Neural cell (in vitro differentiated cells): ENCODE data around the gene SDK1.

Experiments
- EP300 ChIP-seq: fragments of 450-650 bp; conservative IDR thresholded peaks from 2 replicates; pipeline ENCODE4 v1.6.1; 2014; ENCODE audit warnings: antibody characterized with exemption, mild to moderate bottlenecking, moderate library complexity; ENCODE audit not compliant: poor library complexity, severe bottlenecking
- EZH2 ChIP-seq: fragments of 200-600, 300-800 bp; shearing (Covaris generic), sonication (generic); IDR thresholded peaks from 2 replicates; pipeline ENCODE4 v1.6.1; 2014; ENCODE audit warnings: antibody characterized with exemption, low read length, borderline replicate concordance, mild to moderate bottlenecking; ENCODE audit not compliant: insufficient read depth, poor library complexity, severe bottlenecking
- MXI1 ChIP-seq: fragments of 450-650 bp; conservative IDR thresholded peaks from 2 replicates; pipeline ENCODE4 v1.6.1; 2014; ENCODE audit warnings: antibody characterized with exemption, mild to moderate bottlenecking; ENCODE audit not compliant: poor library complexity, severe bottlenecking
- POLR2AphosphoS5 ChIP-seq: IDR thresholded peaks from 2 replicates; pipeline ENCODE4 v1.6.1; 2012
- RAD21 ChIP-seq: fragments of 450-650 bp; conservative IDR thresholded peaks from 2 replicates; pipeline ENCODE4 v1.6.1; 2014; ENCODE audit warnings: antibody characterized with exemption, mild to moderate bottlenecking, moderate library complexity
- SMC3 ChIP-seq: fragments of 450-650 bp; conservative IDR thresholded peaks from 2 replicates; pipeline ENCODE4 v1.6.1; 2014; ENCODE audit warnings: antibody characterized with exemption, mild to moderate bottlenecking, moderate library complexity; ENCODE audit not compliant: poor library complexity
- TAF1 ChIP-seq: IDR thresholded peaks from 2 replicates; pipeline ENCODE4 v1.6.1; 2012; ENCODE audit warnings: low read depth
- TF ChIP-seq, protein P1 (sequence below): fragments of 450-650 bp; IDR thresholded peaks from 2 replicates; pipeline ENCODE4 v1.5.1; 2014; ENCODE audit warnings: antibody characterized with exemption, mild to moderate bottlenecking, moderate library complexity; ENCODE audit not compliant: poor library complexity, severe bottlenecking
- TF ChIP-seq, protein P2 (sequence below): IDR thresholded peaks from 2 replicates; pipeline ENCODE4 v1.6.1; 2012; ENCODE audit warnings: borderline replicate concordance

GRCh38 chr7:3757059-3757458 is 456.0 kb downstream of the SDK1 start:
- TF ChIP-seq EP300 (no peak), MXI1 (no peak), POLR2AphosphoS5 (no peak), RAD21 (no peak), TAF1 (no peak), EZH2 (no peak), SMC3 (no peak)
- TF ChIP-seq, protein P1, sequence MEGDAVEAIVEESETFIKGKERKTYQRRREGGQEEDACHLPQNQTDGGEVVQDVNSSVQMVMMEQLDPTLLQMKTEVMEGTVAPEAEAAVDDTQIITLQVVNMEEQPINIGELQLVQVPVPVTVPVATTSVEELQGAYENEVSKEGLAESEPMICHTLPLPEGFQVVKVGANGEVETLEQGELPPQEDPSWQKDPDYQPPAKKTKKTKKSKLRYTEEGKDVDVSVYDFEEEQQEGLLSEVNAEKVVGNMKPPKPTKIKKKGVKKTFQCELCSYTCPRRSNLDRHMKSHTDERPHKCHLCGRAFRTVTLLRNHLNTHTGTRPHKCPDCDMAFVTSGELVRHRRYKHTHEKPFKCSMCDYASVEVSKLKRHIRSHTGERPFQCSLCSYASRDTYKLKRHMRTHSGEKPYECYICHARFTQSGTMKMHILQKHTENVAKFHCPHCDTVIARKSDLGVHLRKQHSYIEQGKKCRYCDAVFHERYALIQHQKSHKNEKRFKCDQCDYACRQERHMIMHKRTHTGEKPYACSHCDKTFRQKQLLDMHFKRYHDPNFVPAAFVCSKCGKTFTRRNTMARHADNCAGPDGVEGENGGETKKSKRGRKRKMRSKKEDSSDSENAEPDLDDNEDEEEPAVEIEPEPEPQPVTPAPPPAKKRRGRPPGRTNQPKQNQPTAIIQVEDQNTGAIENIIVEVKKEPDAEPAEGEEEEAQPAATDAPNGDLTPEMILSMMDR, result no peak
- TF ChIP-seq, protein P2, sequence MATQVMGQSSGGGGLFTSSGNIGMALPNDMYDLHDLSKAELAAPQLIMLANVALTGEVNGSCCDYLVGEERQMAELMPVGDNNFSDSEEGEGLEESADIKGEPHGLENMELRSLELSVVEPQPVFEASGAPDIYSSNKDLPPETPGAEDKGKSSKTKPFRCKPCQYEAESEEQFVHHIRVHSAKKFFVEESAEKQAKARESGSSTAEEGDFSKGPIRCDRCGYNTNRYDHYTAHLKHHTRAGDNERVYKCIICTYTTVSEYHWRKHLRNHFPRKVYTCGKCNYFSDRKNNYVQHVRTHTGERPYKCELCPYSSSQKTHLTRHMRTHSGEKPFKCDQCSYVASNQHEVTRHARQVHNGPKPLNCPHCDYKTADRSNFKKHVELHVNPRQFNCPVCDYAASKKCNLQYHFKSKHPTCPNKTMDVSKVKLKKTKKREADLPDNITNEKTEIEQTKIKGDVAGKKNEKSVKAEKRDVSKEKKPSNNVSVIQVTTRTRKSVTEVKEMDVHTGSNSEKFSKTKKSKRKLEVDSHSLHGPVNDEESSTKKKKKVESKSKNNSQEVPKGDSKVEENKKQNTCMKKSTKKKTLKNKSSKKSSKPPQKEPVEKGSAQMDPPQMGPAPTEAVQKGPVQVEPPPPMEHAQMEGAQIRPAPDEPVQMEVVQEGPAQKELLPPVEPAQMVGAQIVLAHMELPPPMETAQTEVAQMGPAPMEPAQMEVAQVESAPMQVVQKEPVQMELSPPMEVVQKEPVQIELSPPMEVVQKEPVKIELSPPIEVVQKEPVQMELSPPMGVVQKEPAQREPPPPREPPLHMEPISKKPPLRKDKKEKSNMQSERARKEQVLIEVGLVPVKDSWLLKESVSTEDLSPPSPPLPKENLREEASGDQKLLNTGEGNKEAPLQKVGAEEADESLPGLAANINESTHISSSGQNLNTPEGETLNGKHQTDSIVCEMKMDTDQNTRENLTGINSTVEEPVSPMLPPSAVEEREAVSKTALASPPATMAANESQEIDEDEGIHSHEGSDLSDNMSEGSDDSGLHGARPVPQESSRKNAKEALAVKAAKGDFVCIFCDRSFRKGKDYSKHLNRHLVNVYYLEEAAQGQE, result no peak
